ENCODE measurements around the gene KPNA4. TPM values are rescaled to one million over a fixed set of nuclear protein-coding genes. Genes with fewer than 3 reads are reported as not detected.

The KPNA4 gene
- total RNA-seq, 4 donors from 2014 or later = 19.9 to 34.7 (median 23.4) TPM

- intact Hi-C loops (cut with DNase I) = no loop called here
- peaks cover 0 to 19% (median 0%) of the 10 kb centered on the region in 3 donors for H3K9me3 ChIP-seq
- TF ChIP-seq POLR2A (IDR thresholded peaks at IDR 0.05) (no peak), CTCF (IDR thresholded peaks at IDR 0.05) (no peak)
- no peak overlapping the region for H3K27ac ChIP-seq
- no peaks in the 10 kb centered on the region for H3K36me3 ChIP-seq
- no peaks in the 10 kb centered on the region for H3K27me3 ChIP-seq
- no peaks in the 10 kb centered on the region for H3K4me1 ChIP-seq
- 87 to 94% methylated on average over 2 of the region's 2 CpGs for WGBS, 2 donors
- no peak for DNase-seq
- no peak overlapping the region for H3K4me3 ChIP-seq
Observed at GRCh38 chr3:160580938-160581337, 15.6 kb upstream of the KPNA4 start.

GRCh38 chr3:160577556-160578195 lies 12.3 kb upstream of the KPNA4 start:
- H3K27me3 ChIP-seq = no peaks in the 10 kb centered on the region
- H3K9me3 ChIP-seq = peaks cover 0 to 13% (median 0%) of the 10 kb centered on the region in 3 donors
- H3K4me1 ChIP-seq = no peaks in the 10 kb centered on the region
- no peak for DNase-seq
- intact Hi-C loops (cut with DNase I) = no loop called here
- no peak for TF ChIP-seq POLR2A (IDR thresholded peaks at IDR 0.05)
- TF ChIP-seq CTCF (IDR thresholded peaks at IDR 0.05) = no peak
- H3K36me3 ChIP-seq = no peaks in the 10 kb centered on the region
- H3K4me3 ChIP-seq = no peak overlapping the region
- no peak overlapping the region for H3K27ac ChIP-seq
- 41 to 49% methylated on average over 4 of the region's 4 CpGs for WGBS, 2 donors

- H3K27me3 ChIP-seq = no peaks in the 10 kb centered on the region
- H3K27ac ChIP-seq = no peak overlapping the region
- intact Hi-C loops (cut with DNase I) = no loop called here
- H3K9me3 ChIP-seq = peaks cover 0 to 13% (median 0%) of the 10 kb centered on the region in 3 donors
- no peaks in the 10 kb centered on the region for H3K36me3 ChIP-seq
- no peak for DNase-seq
- H3K4me1 ChIP-seq = no peaks in the 10 kb centered on the region
- no peak for TF ChIP-seq POLR2A (IDR thresholded peaks at IDR 0.05)
- TF ChIP-seq CTCF (IDR thresholded peaks at IDR 0.05) = no peak
- no peak overlapping the region for H3K4me3 ChIP-seq
- 39 to 43% methylated on average over 2 of the region's 2 CpGs for WGBS, 2 donors
Observed at GRCh38 chr3:160577093-160577492, 11.7 kb upstream of the KPNA4 start.

GRCh38 chr3:160576621-160577020 lies 11.2 kb upstream of the KPNA4 start:
- Histone ChIP-seq H3K4me3 (no peak overlapping the region), H3K27ac (no peak overlapping the region), H3K27me3 (no peaks in the 10 kb centered on the region), H3K9me3 (peaks cover 0 to 13% (median 0%) of the 10 kb centered on the region in 3 donors), H3K36me3 (no peaks in the 10 kb centered on the region), H3K4me1 (no peaks in the 10 kb centered on the region)
- no peak for TF ChIP-seq POLR2A (IDR thresholded peaks at IDR 0.05)
- no peak for TF ChIP-seq CTCF (IDR thresholded peaks at IDR 0.05)
- DNase-seq = no peak
- intact Hi-C loops (cut with DNase I) = no loop called here

GRCh38 chr3:160575589-160575988 lies 10.2 kb upstream of the KPNA4 start:
- intact Hi-C loops (cut with DNase I) = no loop called here
- H3K4me3 ChIP-seq = no peak overlapping the region
- no peak overlapping the region for H3K27ac ChIP-seq
- no peaks in the 10 kb centered on the region for H3K4me1 ChIP-seq
- H3K9me3 ChIP-seq = peaks cover 0 to 5% (median 0%) of the 10 kb centered on the region in 3 donors
- TF ChIP-seq POLR2A (IDR thresholded peaks at IDR 0.05) = no peak
- TF ChIP-seq CTCF (IDR thresholded peaks at IDR 0.05) = no peak
- DNase-seq = no peak
- no peaks in the 10 kb centered on the region for H3K36me3 ChIP-seq
- 44 to 48% methylated on average over 1 of the region's 1 CpG for WGBS, 2 donors
- H3K27me3 ChIP-seq = no peaks in the 10 kb centered on the region
